Hypothalamus (tissue), 51 donors: ENCODE results near the gene FBXL14.

Source experiments
- DNase-seq, 51 donors: peaks; one replicate each; lab custom pipeline; 2025; lab: John Stamatoyannopoulos, UW

FBXL14 gene

GRCh38 chr12:1519642-1520041, 74.7 kb downstream of the FBXL14 start:
- no peak for DNase-seq

GRCh38 chr12:1518591-1519516, 75.5 kb downstream of the FBXL14 start:
- peak in 1 of 51 donors; percentile 14 for DNase-seq

GRCh38 chr12:1517734-1518525, 76.5 kb downstream of the FBXL14 start:
- DNase-seq: no peak

GRCh38 chr12:1517007-1517406, 77.4 kb downstream of the FBXL14 start:
- no peak for DNase-seq
